Measurements from ENCODE around the gene ABCC5.
"Not testable (repeated sequence)": the region's sequence is repeated elsewhere in the genome, so short reads cannot be mapped to it uniquely, and the experiment has no call there.

ABCC5 gene

DNA sequence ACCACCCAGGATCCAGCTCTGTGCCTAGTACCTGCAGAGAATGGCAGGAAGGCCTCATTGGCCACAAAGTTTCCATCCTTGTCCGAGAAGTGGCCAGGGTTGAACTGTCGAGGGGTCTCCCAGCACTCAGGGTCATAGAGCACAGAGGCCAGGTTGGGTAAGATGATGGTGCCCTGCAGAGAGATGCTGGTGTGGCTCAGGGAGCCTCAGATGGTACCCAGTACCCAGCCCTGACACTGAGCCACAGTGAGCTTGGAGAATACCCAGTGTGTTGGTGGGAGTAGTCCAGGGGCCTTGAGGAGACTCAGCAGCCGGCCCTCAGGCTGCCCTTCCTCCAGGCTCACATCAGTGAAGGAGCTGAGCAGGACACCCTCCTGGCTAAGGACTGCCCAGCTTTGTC is 121.5 kb downstream of the ABCC5 start:
- DNase-seq (ENCODE audit: low read depth in 2 of 2, low spot score in 1 of 2), result no peak

DNA sequence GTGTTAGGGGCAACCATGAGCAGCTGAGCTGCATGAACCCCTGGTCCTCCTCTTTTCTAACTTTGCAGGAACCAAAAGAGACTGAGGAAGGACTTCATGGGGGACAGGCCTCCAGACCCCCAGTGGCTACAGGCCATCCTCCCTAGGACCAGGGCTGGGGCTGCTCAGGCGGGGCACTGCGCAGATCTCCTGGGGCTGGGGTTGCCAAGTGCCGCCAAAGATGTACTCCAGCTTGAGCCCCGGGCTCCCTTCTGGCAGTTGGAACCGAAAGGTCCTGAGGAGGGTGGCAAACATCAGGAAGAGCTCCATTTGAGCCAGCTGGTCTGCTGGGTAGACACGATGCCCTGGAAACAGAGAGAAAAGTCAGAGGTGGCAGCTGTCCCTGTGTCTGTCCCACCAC is 121.9 kb downstream of the ABCC5 start:
- no peak for DNase-seq (ENCODE audit: low read depth in 2 of 2, low spot score in 1 of 2)

- DNase-seq (ENCODE audit: low read depth in 2 of 2, low spot score in 1 of 2), result no peak
Measured at GRCh38 chr3:183895296-183895695, 122.4 kb downstream of the ABCC5 start.

DNA sequence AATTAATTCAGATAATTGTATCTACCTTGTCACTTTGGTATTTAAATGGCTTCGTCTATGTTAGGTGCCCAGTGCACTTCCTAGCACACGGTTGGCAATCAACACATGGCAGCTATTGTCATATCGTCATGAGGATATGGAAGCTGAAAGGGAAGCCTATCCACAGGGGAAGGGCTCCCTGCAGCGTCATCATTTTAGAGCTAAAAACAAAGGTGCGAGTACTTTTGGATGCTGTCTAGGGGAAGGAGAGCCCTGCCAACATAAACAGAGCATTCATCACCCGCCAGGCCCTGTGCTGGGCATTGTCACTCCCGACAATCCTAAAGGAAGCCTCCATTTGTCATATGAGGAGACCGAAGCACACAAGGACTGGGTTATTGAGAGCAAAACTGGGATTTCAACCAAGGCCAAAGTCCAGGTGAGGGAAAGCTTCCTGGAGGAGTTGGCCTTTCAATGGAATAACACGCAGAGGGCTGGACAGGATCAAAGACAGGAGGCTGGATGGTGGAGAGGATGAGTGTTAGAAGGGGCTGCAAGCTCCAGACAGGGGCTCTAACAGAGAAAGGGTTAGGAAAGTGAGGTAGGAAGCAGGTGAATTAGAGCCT is 125.0 kb downstream of the ABCC5 start:
- no peak for DNase-seq (ENCODE audit: low read depth in 2 of 2, low spot score in 1 of 2)

GRCh38 chr3:183885766-183886165 is 131.9 kb downstream of the ABCC5 start:
- no peak for DNase-seq (ENCODE audit: low read depth in 2 of 2, low spot score in 1 of 2)

DNA sequence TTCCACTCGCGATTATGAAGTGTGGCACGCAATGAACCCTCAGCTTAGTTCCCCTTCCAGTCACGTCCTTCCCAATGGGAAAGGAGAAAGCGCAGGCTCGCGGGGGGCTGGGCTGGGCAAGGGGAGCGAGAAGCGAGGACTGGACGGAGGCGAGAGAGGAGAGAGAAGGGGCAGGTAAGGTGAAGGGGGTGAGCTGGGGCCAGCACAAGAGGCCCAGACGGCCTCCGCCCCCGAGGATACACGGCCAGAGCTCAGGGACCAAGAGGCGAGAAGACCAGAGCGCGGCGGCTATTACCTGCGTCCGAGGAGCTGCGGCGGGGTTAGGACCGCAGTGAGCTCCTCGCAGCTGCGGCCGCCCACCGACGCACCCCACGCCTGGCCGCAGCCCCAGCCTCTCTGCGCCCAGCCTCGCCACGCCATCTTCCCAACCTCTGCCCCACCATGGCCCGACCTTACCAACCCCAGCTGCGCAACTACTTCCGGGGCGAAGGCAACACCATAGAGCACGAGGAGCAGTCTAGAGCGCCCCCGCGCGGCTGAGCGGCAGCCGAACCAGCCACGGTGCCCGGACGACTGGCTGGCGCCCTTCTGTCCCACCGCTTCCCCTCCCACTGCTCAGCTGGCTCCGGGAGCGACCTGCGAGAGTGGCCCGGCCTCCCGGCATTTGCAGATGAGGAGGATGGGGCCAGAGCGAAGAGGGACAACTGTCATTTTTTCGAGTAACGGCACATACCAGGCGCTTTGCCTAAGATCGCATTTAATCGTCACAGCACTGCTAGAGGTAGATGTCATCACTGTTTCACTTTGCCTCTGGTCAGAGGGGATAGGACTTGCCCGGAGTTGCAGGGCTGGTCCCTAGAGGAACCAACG is 133.0 kb downstream of the ABCC5 start, which contains the start of gene PARL:
PARL (minus strand) TSS at position 454 of the 870 bp plus-strand sequence; CDS start at position 420, 34 bp downstream.
- DNase-seq (ENCODE audit: low read depth in 2 of 2, low spot score in 1 of 2), result peak; percentile 87 to 91

DNA sequence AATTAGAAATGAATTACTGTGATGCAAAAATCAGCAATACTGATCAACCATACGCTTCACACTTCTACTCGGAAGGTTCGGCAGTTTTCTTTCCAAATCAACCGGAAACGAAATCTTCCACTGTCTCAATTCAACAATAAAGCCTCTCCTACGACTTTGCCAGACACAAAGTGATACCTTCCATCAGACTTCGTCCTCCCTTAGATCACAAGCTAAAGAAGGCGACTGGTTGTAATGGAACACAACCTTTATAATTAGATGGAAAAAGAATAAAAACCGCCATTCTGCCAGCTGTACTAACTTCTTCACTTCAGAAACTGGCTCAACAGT is 133.6 kb downstream of the ABCC5 start:
- DNase-seq (ENCODE audit: low read depth in 2 of 2, low spot score in 1 of 2), result no peak

DNA sequence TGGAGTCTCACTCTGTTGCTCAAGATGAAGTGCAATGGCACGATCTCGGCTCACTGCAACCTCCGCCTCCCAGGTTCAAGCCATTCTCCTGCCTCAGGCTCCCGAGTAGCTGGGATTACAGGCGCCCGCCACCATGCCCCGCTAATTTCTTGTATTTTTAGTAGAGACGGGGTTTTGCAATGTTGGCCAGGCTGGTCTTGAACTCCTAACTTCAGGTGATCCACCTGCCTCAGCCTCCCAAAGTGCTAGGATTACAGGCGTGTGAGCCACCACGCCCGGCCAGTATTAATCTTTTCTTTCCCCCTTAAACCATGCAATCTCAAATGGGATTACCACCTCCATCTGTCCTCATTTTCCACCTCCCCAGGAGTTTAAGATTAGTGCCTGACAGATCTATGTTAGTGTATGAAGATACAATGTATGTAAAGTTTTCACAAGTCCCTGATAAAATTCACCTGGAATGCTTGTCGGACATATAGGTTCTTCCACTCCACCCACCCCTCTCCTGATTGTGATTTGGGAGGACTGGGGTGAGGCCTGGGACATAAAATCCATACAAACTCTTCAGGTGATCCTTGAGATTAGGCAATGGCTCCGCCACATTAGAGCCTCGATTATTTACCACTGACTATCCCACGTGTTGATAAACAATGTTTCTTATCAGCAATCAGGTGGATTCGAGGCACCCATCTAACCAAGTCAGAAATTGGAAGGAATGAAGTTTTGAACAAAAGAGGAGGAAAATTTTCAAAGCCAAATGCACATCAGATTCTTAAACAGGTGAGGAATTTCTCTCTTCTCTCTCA is 134.2 kb downstream of the ABCC5 start:
- no peak for DNase-seq (ENCODE audit: low read depth in 2 of 2, low spot score in 1 of 2)

- DNase-seq (ENCODE audit: low read depth in 2 of 2, low spot score in 1 of 2), result no peak
Measured at GRCh38 chr3:183880121-183880520, 137.6 kb downstream of the ABCC5 start.

GRCh38 chr3:183879243-183879642 is 138.4 kb downstream of the ABCC5 start:
- DNase-seq (ENCODE audit: low read depth in 2 of 2, low spot score in 1 of 2), result no peak

- no peak for DNase-seq (ENCODE audit: low read depth in 2 of 2, low spot score in 1 of 2)
Measured at GRCh38 chr3:183878071-183878470, 139.6 kb downstream of the ABCC5 start.

DNA sequence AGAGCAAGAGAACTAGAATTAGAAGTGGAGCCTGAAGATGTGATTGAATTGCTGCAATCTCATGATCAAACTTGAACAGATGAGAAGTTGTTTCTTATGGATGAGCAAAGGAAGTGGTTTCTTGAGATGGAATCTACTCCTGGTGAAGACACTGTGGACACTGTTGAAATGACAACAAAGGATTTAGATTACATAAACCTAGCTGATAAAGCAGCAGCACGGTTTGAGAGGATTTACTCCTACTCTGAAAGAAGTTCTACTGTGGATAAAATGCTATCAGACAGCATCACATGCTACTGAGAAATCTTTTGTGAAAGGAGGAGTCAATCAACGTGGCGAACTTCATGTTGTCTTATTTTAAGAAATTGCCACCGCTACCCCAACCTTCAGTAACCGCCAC is 140.5 kb downstream of the ABCC5 start:
- DNase-seq (ENCODE audit: low read depth in 2 of 2, low spot score in 1 of 2), result not testable (repeated sequence)

GRCh38 chr3:183875411-183875810 is 142.3 kb downstream of the ABCC5 start:
- DNase-seq (ENCODE audit: low read depth in 2 of 2, low spot score in 1 of 2), result no peak

- no peak for DNase-seq (ENCODE audit: low read depth in 2 of 2, low spot score in 1 of 2)
Measured at GRCh38 chr3:183873914-183874313, 143.8 kb downstream of the ABCC5 start.

DNA sequence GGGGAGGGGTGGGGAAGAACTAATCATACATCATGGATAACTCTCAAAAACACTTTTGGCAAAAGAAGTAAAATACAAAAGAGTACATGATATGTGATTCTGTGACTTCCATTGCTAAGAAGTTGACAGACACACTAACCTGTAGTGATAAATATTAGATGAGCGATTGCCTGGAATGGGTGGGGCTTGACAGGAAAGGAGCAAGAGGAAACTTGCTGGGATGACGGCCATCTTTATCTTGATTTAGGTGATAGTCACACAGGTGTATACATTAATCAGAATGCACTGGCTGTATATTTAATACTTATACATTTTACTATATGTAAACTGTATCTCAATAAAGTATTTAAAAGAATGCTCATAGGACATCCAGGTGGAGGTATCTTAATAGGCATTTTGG is 146.1 kb downstream of the ABCC5 start:
- DNase-seq (ENCODE audit: low read depth in 2 of 2, low spot score in 1 of 2), result no peak

- DNase-seq (ENCODE audit: low read depth in 2 of 2, low spot score in 1 of 2), result no peak
Measured at GRCh38 chr3:183870563-183870962, 147.1 kb downstream of the ABCC5 start.
